ENCODE measurements around the gene THUMPD2. TPM values are rescaled to one million over a fixed set of nuclear protein-coding genes. Genes with fewer than 3 reads are reported as not detected.

Gene THUMPD2
- total RNA-seq, 1 donor from 2014 or later, result 5.0 TPM

- Mint-ChIP-seq H3K4me3 (ENCODE audit: unreplicated experiment) (peak overlapping the region; percentile 16), H3K4me1 (ENCODE audit: unreplicated experiment) (no peaks in the 10 kb centered on the region), H3K27ac (ENCODE audit: unreplicated experiment) (no peak overlapping the region)
Measured at GRCh38 chr2:39708003-39708402, 71.1 kb downstream of the THUMPD2 start.

DNA sequence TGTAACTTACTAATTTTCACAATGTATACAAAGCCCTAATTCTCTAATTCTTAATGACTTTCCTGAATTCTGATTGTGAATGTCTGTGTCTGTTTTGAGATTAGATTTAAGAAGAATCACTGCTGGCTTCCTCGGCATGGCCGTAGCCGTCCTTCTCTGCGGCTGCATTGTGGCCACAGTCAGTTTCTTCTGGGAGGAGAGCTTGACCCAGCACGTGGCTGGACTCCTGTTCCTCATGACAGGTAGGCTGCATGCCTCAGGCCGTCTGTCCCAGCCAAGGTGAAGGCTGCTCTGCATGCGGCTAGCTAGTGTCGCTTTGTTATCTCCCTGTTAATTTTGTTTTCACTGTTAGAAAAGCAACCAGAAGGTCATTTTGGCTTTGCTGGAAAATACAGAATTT, 72.1 kb downstream of the THUMPD2 start:
- Mint-ChIP-seq H3K27me3 (ENCODE audit: unreplicated experiment) (peaks cover 3% of the 10 kb centered on the region), H3K4me1 (ENCODE audit: unreplicated experiment) (no peaks in the 10 kb centered on the region), H3K27ac (ENCODE audit: unreplicated experiment) (no peak overlapping the region), H3K9me3 (ENCODE audit: unreplicated experiment) (no peaks in the 10 kb centered on the region), H3K4me3 (ENCODE audit: unreplicated experiment) (no peak overlapping the region), H3K36me3 (ENCODE audit: low read depth, unreplicated experiment) (peaks cover 5% of the 10 kb centered on the region)
- no peak for TF ChIP-seq CTCF (IDR thresholded peaks at IDR 0.05; ENCODE audit: unreplicated experiment)
- DNase-seq (ENCODE audit: low spot score), result no peak

More at GRCh38 chr2:39708003-39708402, 71.1 kb downstream of the THUMPD2 start:
- no peak for TF ChIP-seq CTCF (IDR thresholded peaks at IDR 0.05; ENCODE audit: unreplicated experiment)
- peaks cover 5% of the 10 kb centered on the region for H3K36me3 Mint-ChIP-seq (ENCODE audit: low read depth, unreplicated experiment)
- DNase-seq (ENCODE audit: low spot score), result no peak
- H3K9me3 Mint-ChIP-seq (ENCODE audit: unreplicated experiment), result no peaks in the 10 kb centered on the region
- H3K27me3 Mint-ChIP-seq (ENCODE audit: unreplicated experiment), result peaks cover 3% of the 10 kb centered on the region

GRCh38 chr2:39706312-39706711, 72.7 kb downstream of the THUMPD2 start:
- DNase-seq (ENCODE audit: low spot score), result no peak
- peaks cover 5% of the 10 kb centered on the region for H3K36me3 Mint-ChIP-seq (ENCODE audit: low read depth, unreplicated experiment)
- no peak for TF ChIP-seq CTCF (IDR thresholded peaks at IDR 0.05; ENCODE audit: unreplicated experiment)
- no peak overlapping the region for H3K27ac Mint-ChIP-seq (ENCODE audit: unreplicated experiment)
- H3K4me1 Mint-ChIP-seq (ENCODE audit: unreplicated experiment), result no peaks in the 10 kb centered on the region
- no peak overlapping the region for H3K4me3 Mint-ChIP-seq (ENCODE audit: unreplicated experiment)
- H3K9me3 Mint-ChIP-seq (ENCODE audit: unreplicated experiment), result no peaks in the 10 kb centered on the region
- H3K27me3 Mint-ChIP-seq (ENCODE audit: unreplicated experiment), result peaks cover 3% of the 10 kb centered on the region

DNA sequence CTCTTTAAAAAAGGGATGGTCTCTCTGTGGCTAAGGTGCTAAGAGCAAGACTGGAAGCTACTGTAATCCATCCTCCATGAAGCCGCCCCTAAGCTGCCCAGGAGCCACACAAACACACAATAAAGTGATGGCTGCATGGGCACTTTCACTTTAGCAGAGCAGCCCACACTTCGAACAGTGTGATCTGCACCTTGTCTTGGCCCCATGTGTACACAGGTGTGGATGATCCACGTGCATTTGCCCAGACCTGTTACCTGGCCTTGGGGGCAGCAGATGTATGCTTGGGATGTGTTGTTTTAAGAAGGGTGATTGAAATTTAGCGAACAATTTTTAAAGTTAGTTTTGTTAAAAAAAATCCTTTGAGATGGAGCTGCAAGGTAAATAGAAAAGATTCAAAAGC, 73.4 kb downstream of the THUMPD2 start:
- no peak overlapping the region for H3K27ac Mint-ChIP-seq (ENCODE audit: unreplicated experiment)
- H3K36me3 Mint-ChIP-seq (ENCODE audit: low read depth, unreplicated experiment), result peaks cover 5% of the 10 kb centered on the region
- no peaks in the 10 kb centered on the region for H3K4me1 Mint-ChIP-seq (ENCODE audit: unreplicated experiment)
- H3K9me3 Mint-ChIP-seq (ENCODE audit: unreplicated experiment), result no peaks in the 10 kb centered on the region
- no peak for TF ChIP-seq CTCF (IDR thresholded peaks at IDR 0.05; ENCODE audit: unreplicated experiment)
- DNase-seq (ENCODE audit: low spot score), result no peak
- H3K4me3 Mint-ChIP-seq (ENCODE audit: unreplicated experiment), result no peak overlapping the region
- peaks cover 3% of the 10 kb centered on the region for H3K27me3 Mint-ChIP-seq (ENCODE audit: unreplicated experiment)

- TF ChIP-seq CTCF (IDR thresholded peaks at IDR 0.05; ENCODE audit: unreplicated experiment), result no peak
- Mint-ChIP-seq H3K9me3 (ENCODE audit: unreplicated experiment) (no peaks in the 10 kb centered on the region), H3K4me3 (ENCODE audit: unreplicated experiment) (no peak overlapping the region), H3K27ac (ENCODE audit: unreplicated experiment) (no peak overlapping the region), H3K27me3 (ENCODE audit: unreplicated experiment) (peaks cover 3% of the 10 kb centered on the region), H3K4me1 (ENCODE audit: unreplicated experiment) (no peaks in the 10 kb centered on the region), H3K36me3 (ENCODE audit: low read depth, unreplicated experiment) (peaks cover 5% of the 10 kb centered on the region)
- no peak for DNase-seq (ENCODE audit: low spot score)
Measured at GRCh38 chr2:39704540-39704939, 74.5 kb downstream of the THUMPD2 start.
